SK-N-SH (cell line): ENCODE measurements around the gene DLG2. TPM values are rescaled to one million over a fixed set of nuclear protein-coding genes. Genes with fewer than 3 reads are reported as not detected.

Experiments
- CTCF ChIA-PET: fragments of 300-600, 350-600 bp; formaldehyde crosslinking; extraction: SDS; loops from one replicate; lab custom pipeline; 2021; lab: Yijun Ruan, JAX
- POLR2A ChIA-PET: fragments of 350-600 bp; sonication (Branson Sonifier 250); formaldehyde crosslinking; extraction: SDS; loops from one replicate; lab custom pipeline; 2020; ENCODE audit warnings: antibody characterized with exemption, inconsistent platforms; lab: Yijun Ruan, JAX
- DNase-seq: peaks from one replicate; pipeline ENCODE4 v3.0.0; 2012
- H2AFZ ChIP-seq: fragments of 200-600 bp; sonication (generic); 2 replicates; pipeline ENCODE4 v1.8.1; 2016; ENCODE audit warnings: antibody characterized with exemption, mild to moderate bottlenecking, low read depth
- H3F3A ChIP-seq: fragments of 200-600 bp; sonication (generic); replicated peaks from 2 replicates; pipeline ENCODE3; 2016; ENCODE audit warnings: antibody characterized with exemption, mild to moderate bottlenecking; ENCODE audit not compliant: insufficient read depth
- H3K27ac ChIP-seq, 2 experiments: fragments of 200-500 bp in 1 of 2; fragments of 200-600 bp in 1 of 2; sonication (Bioruptor generic) in 1 of 2; sonication (generic), shearing (Covaris generic) in 1 of 2; 2 replicates each; pipeline versions ENCODE4 v1.5.1 to v1.6.1; 2014 to 2016; ENCODE audit warnings: low read depth in 2 of 2, inconsistent platforms in 1 of 2, low read length in 1 of 2, mild to moderate bottlenecking in 1 of 2, mixed read lengths in 1 of 2
- H3K27me3 ChIP-seq: fragments of 200-600 bp; sonication (generic), shearing (Covaris generic); 2 replicates; pipeline ENCODE4 v1.6.1; 2016; ENCODE audit warnings: mixed run types; ENCODE audit not compliant: insufficient read depth
- H3K36me3 ChIP-seq, 2 experiments: fragments of 200-500 bp in 1 of 2; fragments of 200-600 bp in 1 of 2; sonication (Bioruptor generic) in 1 of 2; sonication (generic) in 1 of 2; replicated peaks in 1 of 2; 2 replicates each; pipeline versions ENCODE3 to v1.5.1; 2014 to 2016; ENCODE audit warnings: low read length in 1 of 2, mild to moderate bottlenecking in 1 of 2; ENCODE audit not compliant: insufficient read depth in 2 of 2, control insufficient read depth in 1 of 2
- H3K4me1 ChIP-seq, 2 experiments: fragments of 200-500 bp in 1 of 2; fragments of 200-600 bp in 1 of 2; sonication (Bioruptor generic) in 1 of 2; sonication (generic), shearing (Covaris generic) in 1 of 2; 2 replicates each; pipeline versions ENCODE4 v1.5.1 to v1.6.1; 2014 to 2016; ENCODE audit warnings: low read depth in 1 of 2, low read length in 1 of 2, mixed run types in 1 of 2; ENCODE audit not compliant: insufficient read depth in 2 of 2, control insufficient read depth in 1 of 2
- H3K4me2 ChIP-seq: fragments of 200-600 bp; sonication (generic), shearing (Covaris generic); 2 replicates; pipeline ENCODE4 v1.6.1; 2017; ENCODE audit warnings: mixed run types
- H3K4me3 ChIP-seq, 2 experiments: fragments of 200-500 bp in 1 of 2; fragments of 200-600 bp in 1 of 2; sonication (Bioruptor generic) in 1 of 2; sonication (generic), shearing (Covaris generic) in 1 of 2; 2 replicates each; pipeline versions ENCODE4 v1.5.1 to v1.8.1; 2014 to 2016; ENCODE audit warnings: low read depth in 2 of 2, inconsistent platforms in 1 of 2, low read length in 1 of 2, mild to moderate bottlenecking in 1 of 2, mixed read lengths in 1 of 2, moderate library complexity in 1 of 2
- H3K79me2 ChIP-seq: fragments of 200-600 bp; sonication (generic); 2 replicates; pipeline ENCODE4 v1.8.1; 2017; ENCODE audit warnings: mild to moderate bottlenecking; ENCODE audit not compliant: insufficient read depth
- H3K9ac ChIP-seq: fragments of 200-600 bp; sonication (generic); 2 replicates; pipeline ENCODE4 v1.6.1; 2017; ENCODE audit warnings: mixed run types
- H3K9me2 ChIP-seq: fragments of 200-600 bp; sonication (generic); 2 replicates; pipeline ENCODE4 v1.6.1; 2017; ENCODE audit warnings: mixed run types
- H3K9me3 ChIP-seq: fragments of 200-600 bp; sonication (generic); 2 replicates; pipeline ENCODE4 v1.6.1; 2017; ENCODE audit warnings: mixed run types, mild to moderate bottlenecking, moderate library complexity
- H4K20me1 ChIP-seq: fragments of 200-600 bp; sonication (generic); 2 replicates; pipeline ENCODE4 v1.6.1; 2017; ENCODE audit warnings: mild to moderate bottlenecking, mixed run types; ENCODE audit not compliant: insufficient read depth
- FOSL2 ChIP-seq: IDR thresholded peaks from 2 replicates; pipeline ENCODE4 v1.4.0; 2012; ENCODE audit warnings: low read depth, mild to moderate bottlenecking, moderate library complexity, borderline replicate concordance
- GABPA ChIP-seq: IDR thresholded peaks from 2 replicates; pipeline ENCODE4 v1.4.0; 2012; ENCODE audit warnings: low read depth, mild to moderate bottlenecking
- MAX ChIP-seq: IDR thresholded peaks from 2 replicates; pipeline ENCODE4 v1.4.0; 2012; ENCODE audit warnings: low read depth
- NRF1 ChIP-seq: IDR thresholded peaks from 2 replicates; pipeline ENCODE4 v1.6.1; 2012; ENCODE audit warnings: low read depth, mild to moderate bottlenecking, low read length
- PBX3 ChIP-seq: IDR thresholded peaks from 2 replicates; pipeline ENCODE4; 2012
- REST ChIP-seq: IDR thresholded peaks from 2 replicates; pipeline ENCODE4 v1.6.1; 2012; ENCODE audit warnings: mild to moderate bottlenecking, low read depth, low read length, moderate library complexity
- TCF12 ChIP-seq: IDR thresholded peaks from 2 replicates; pipeline ENCODE4 v1.4.0; 2012
- WGBS: methylation state at CpG from one replicate; pipeline ENCODE4 v1.1.6; 2017; ENCODE audit warnings: low lambda C conversion rate; 5-methylcytosine and 5-hydroxymethylcytosine counted together
- polyA plus RNA-seq, 3 experiments: library from polyadenylated mRNA; depleted of rRNA; stranded (reverse); fragments of >200 nt; gene quantifications; 2 replicates each; pipeline ENCODE4 v1.2.3, GENCODE V29; 2012
- TF ChIP-seq, protein P1 (sequence below): fragments of 200-600 bp; sonication (generic); IDR thresholded peaks from 2 replicates; pipeline ENCODE4 v1.6.1; 2017; ENCODE audit warnings: antibody characterized with exemption, mild to moderate bottlenecking, moderate library complexity
- TF ChIP-seq, protein P2 (sequence below): fragments of 150-350 bp; IDR thresholded peaks from 2 replicates; pipeline ENCODE4 v1.6.1; 2017; ENCODE audit warnings: antibody characterized with exemption, low read length, low read depth, borderline replicate concordance

The DLG2 gene
- polyA plus RNA-seq, 1 of the 3 experiments (the other 2 are of a cell fraction), result 0.21 TPM

GRCh38 chr11:85661972-85662664, 35.0 kb upstream of the DLG2 start:
- Histone ChIP-seq H2AFZ (no peak overlapping the region), H4K20me1 (peaks cover 68% of the 10 kb centered on the region), H3K4me1 (peaks cover 14 to 37% of the 10 kb centered on the region in 2 experiments; a peak in 3 of 4 replicates), H3K9ac (peak overlapping the region; percentile 99; the same call in 1 of the 2 replicates), H3F3A (peaks cover 3% of the 10 kb centered on the region), H3K9me3 (no peaks in the 10 kb centered on the region), H3K4me3 (peak overlapping the region; percentile 94 to 95), H3K4me2 (peak overlapping the region; percentile 86), H3K27me3 (no peaks in the 10 kb centered on the region), H3K27ac (peak overlapping the region in 1 of 2 experiments; percentile 39; a peak in 1 of 4 replicates), H3K36me3 (peaks cover 63% of the 10 kb centered on the region in 2 experiments), H3K79me2 (peaks cover 76% of the 10 kb centered on the region), H3K9me2 (no peaks in the 10 kb centered on the region)
- ChIA-PET POLR2A (interaction anchor here (1.8 kb wide), 1 partner anchor 15 kb away, joined by 4 read pairs; the partner anchor contains the start of gene TMEM126A), CTCF (interaction anchor here (1.0 kb wide), 1 partner anchor 9 kb away, joined by 4 read pairs; no protein-coding TSS in a partner anchor)
- no peak for TF ChIP-seq NRF1
- TF ChIP-seq, protein P1, sequence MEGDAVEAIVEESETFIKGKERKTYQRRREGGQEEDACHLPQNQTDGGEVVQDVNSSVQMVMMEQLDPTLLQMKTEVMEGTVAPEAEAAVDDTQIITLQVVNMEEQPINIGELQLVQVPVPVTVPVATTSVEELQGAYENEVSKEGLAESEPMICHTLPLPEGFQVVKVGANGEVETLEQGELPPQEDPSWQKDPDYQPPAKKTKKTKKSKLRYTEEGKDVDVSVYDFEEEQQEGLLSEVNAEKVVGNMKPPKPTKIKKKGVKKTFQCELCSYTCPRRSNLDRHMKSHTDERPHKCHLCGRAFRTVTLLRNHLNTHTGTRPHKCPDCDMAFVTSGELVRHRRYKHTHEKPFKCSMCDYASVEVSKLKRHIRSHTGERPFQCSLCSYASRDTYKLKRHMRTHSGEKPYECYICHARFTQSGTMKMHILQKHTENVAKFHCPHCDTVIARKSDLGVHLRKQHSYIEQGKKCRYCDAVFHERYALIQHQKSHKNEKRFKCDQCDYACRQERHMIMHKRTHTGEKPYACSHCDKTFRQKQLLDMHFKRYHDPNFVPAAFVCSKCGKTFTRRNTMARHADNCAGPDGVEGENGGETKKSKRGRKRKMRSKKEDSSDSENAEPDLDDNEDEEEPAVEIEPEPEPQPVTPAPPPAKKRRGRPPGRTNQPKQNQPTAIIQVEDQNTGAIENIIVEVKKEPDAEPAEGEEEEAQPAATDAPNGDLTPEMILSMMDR, result no peak
- no peak for TF ChIP-seq FOSL2
- peak; percentile 31; the same call in 1 of the 2 replicates for TF ChIP-seq TCF12
- TF ChIP-seq REST, result no peak
- TF ChIP-seq GABPA, result no peak
- TF ChIP-seq PBX3, result no peak
- no peak for TF ChIP-seq MAX
- TF ChIP-seq, protein P2, sequence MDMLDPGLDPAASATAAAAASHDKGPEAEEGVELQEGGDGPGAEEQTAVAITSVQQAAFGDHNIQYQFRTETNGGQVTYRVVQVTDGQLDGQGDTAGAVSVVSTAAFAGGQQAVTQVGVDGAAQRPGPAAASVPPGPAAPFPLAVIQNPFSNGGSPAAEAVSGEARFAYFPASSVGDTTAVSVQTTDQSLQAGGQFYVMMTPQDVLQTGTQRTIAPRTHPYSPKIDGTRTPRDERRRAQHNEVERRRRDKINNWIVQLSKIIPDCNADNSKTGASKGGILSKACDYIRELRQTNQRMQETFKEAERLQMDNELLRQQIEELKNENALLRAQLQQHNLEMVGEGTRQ, result no peak
- no peak for DNase-seq
- WGBS, result 5% methylated on average over 4 of the region's 4 CpGs
